ENCODE data around the gene USP14.
"Not testable (repeated sequence)": the region's sequence is repeated elsewhere in the genome, so short reads cannot be mapped to it uniquely, and the experiment has no call there.

Gene USP14

GRCh38 chr18:158128-159036 is at the start of gene USP14:
TSS of gene USP14 (plus strand) at chr18:158557. CDS start at chr18:158699, 142 bp downstream.
- in situ Hi-C loops (cut with MboI; ENCODE audit: low sequenced_read_pairs) = no loop called here

GRCh38 chr18:108665-109063 is 49.7 kb upstream of the USP14 start:
- in situ Hi-C loops (cut with MboI; ENCODE audit: low sequenced_read_pairs) = not testable (repeated sequence)

- in situ Hi-C loops (cut with MboI; ENCODE audit: low sequenced_read_pairs) = not testable (repeated sequence)
These were observed 49.0 kb upstream of the USP14 start for GRCh38 chr18:109130-109921.

GRCh38 chr18:109922-110261 is 48.5 kb upstream of the USP14 start:
- in situ Hi-C loops (cut with MboI; ENCODE audit: low sequenced_read_pairs) = not testable (repeated sequence)

GRCh38 chr18:110351-111201 is 47.8 kb upstream of the USP14 start:
- in situ Hi-C loops (cut with MboI; ENCODE audit: low sequenced_read_pairs) = not testable (repeated sequence)

- in situ Hi-C loops (cut with MboI; ENCODE audit: low sequenced_read_pairs) = no loop called here
These were observed 46.9 kb upstream of the USP14 start for GRCh38 chr18:111306-112014.

- in situ Hi-C loops (cut with MboI; ENCODE audit: low sequenced_read_pairs) = not testable (repeated sequence)
These were observed 46.2 kb upstream of the USP14 start for GRCh38 chr18:112015-112733.

- in situ Hi-C loops (cut with MboI; ENCODE audit: low sequenced_read_pairs) = not testable (repeated sequence)
These were observed 37.7 kb upstream of the USP14 start for GRCh38 chr18:120539-121260.

- in situ Hi-C loops (cut with MboI; ENCODE audit: low sequenced_read_pairs) = no loop called here
These were observed 23.3 kb upstream of the USP14 start for GRCh38 chr18:135045-135444.

- in situ Hi-C loops (cut with MboI; ENCODE audit: low sequenced_read_pairs) = no loop called here
These were observed 21.9 kb upstream of the USP14 start for GRCh38 chr18:136433-136832.

- in situ Hi-C loops (cut with MboI; ENCODE audit: low sequenced_read_pairs) = no loop called here
These were observed 21.0 kb upstream of the USP14 start for GRCh38 chr18:137327-137726.

- in situ Hi-C loops (cut with MboI; ENCODE audit: low sequenced_read_pairs) = no loop called here
These were observed 17.6 kb upstream of the USP14 start for GRCh38 chr18:140670-141266.

GRCh38 chr18:142624-143296 is 15.6 kb upstream of the USP14 start:
- in situ Hi-C loops (cut with MboI; ENCODE audit: low sequenced_read_pairs) = not testable (repeated sequence)

- in situ Hi-C loops (cut with MboI; ENCODE audit: low sequenced_read_pairs) = no loop called here
These were observed 9.5 kb upstream of the USP14 start for GRCh38 chr18:148841-149240.

- in situ Hi-C loops (cut with MboI; ENCODE audit: low sequenced_read_pairs) = no loop called here
These were observed 4.2 kb upstream of the USP14 start for GRCh38 chr18:154151-154550.

- in situ Hi-C loops (cut with MboI; ENCODE audit: low sequenced_read_pairs) = no loop called here
These were observed 2.7 kb upstream of the USP14 start for GRCh38 chr18:155688-156087.

- in situ Hi-C loops (cut with MboI; ENCODE audit: low sequenced_read_pairs) = no loop called here
These were observed 1.7 kb upstream of the USP14 start for GRCh38 chr18:156514-157230.
